Neural cell (in vitro differentiated cells): Measurements from ENCODE around the gene BRINP1. TPM values are rescaled to one million over a fixed set of nuclear protein-coding genes. Genes with fewer than 3 reads are reported as not detected.

Experiments
- H2AFZ ChIP-seq: fragments of 200-600, 300-800 bp; sonication (generic), shearing (Covaris generic); 2 replicates; pipeline ENCODE4 v1.6.0; 2014; ENCODE audit warnings: low read depth, mild to moderate bottlenecking, antibody characterized with exemption, low read length, moderate library complexity
- H3F3A ChIP-seq: fragments of 200-600 bp; shearing (Covaris generic); 2 replicates; pipeline ENCODE4 v1.6.1; 2016; ENCODE audit warnings: mild to moderate bottlenecking, moderate library complexity, mixed read lengths, antibody characterized with exemption, low read length; ENCODE audit not compliant: insufficient read depth, poor library complexity, severe bottlenecking
- H3K27ac ChIP-seq: fragments of 200-600, 300-800 bp; sonication (generic), shearing (Covaris generic); 2 replicates; pipeline ENCODE4 v1.5.1; 2014; ENCODE audit warnings: mild to moderate bottlenecking, low read length, moderate library complexity
- H3K27me3 ChIP-seq: fragments of 300-800, 200-600 bp; sonication (generic), shearing (Covaris generic); 2 replicates; pipeline ENCODE4 v1.6.0; 2014; ENCODE audit warnings: mild to moderate bottlenecking, low read depth, low read length, moderate library complexity; ENCODE audit not compliant: insufficient read depth
- H3K36me3 ChIP-seq: fragments of 300-800, 200-600 bp; sonication (generic), shearing (Covaris generic); 2 replicates; pipeline ENCODE4 v1.5.1; 2014; ENCODE audit warnings: mild to moderate bottlenecking, antibody characterized with exemption, low read length, moderate library complexity; ENCODE audit not compliant: insufficient read depth
- H3K4me2 ChIP-seq: fragments of 300-800, 200-600 bp; sonication (generic), shearing (Covaris generic); 2 replicates; pipeline ENCODE4 v1.6.0; 2014; ENCODE audit warnings: mild to moderate bottlenecking, low read length
- H3K4me3 ChIP-seq: fragments of 300-800, 200-600 bp; sonication (generic), shearing (Covaris generic); 2 replicates; pipeline ENCODE4 v1.5.1; 2014; ENCODE audit warnings: mild to moderate bottlenecking, low read length, moderate library complexity
- H3K79me2 ChIP-seq: fragments of 200-600 bp; shearing (Covaris generic); replicated peaks from 2 replicates; pipeline ENCODE4 v1.6.0; 2014; ENCODE audit warnings: mild to moderate bottlenecking, low read length, moderate library complexity; ENCODE audit not compliant: insufficient read depth
- H3K9ac ChIP-seq: fragments of 300-800, 200-600 bp; sonication (generic), shearing (Covaris generic); 2 replicates; pipeline ENCODE4 v1.6.1; 2016; ENCODE audit warnings: mild to moderate bottlenecking, low read length, mixed read lengths
- H3K9me2 ChIP-seq: fragments of 200-600 bp; shearing (Covaris generic); 2 replicates; pipeline ENCODE4 v1.6.1; 2016; ENCODE audit warnings: mild to moderate bottlenecking, low read length, mixed read lengths; ENCODE audit not compliant: insufficient read depth
- H3K9me3 ChIP-seq: fragments of 200-600, 300-800 bp; sonication (generic), shearing (Covaris generic); 2 replicates; pipeline ENCODE4 v1.6.1; 2016; ENCODE audit warnings: mild to moderate bottlenecking, mixed run types, low read length, moderate library complexity, mixed read lengths
- H4K20me1 ChIP-seq: fragments of 200-600 bp; shearing (Covaris generic); 2 replicates; pipeline ENCODE4 v1.6.1; 2016; ENCODE audit warnings: mild to moderate bottlenecking, mixed run types; ENCODE audit not compliant: insufficient read depth
- EP300 ChIP-seq: fragments of 450-650 bp; conservative IDR thresholded peaks from 2 replicates; pipeline ENCODE4 v1.6.1; 2014; ENCODE audit warnings: antibody characterized with exemption, mild to moderate bottlenecking, moderate library complexity; ENCODE audit not compliant: poor library complexity, severe bottlenecking
- EZH2 ChIP-seq: fragments of 200-600, 300-800 bp; shearing (Covaris generic), sonication (generic); IDR thresholded peaks from 2 replicates; pipeline ENCODE4 v1.6.1; 2014; ENCODE audit warnings: antibody characterized with exemption, low read length, borderline replicate concordance, mild to moderate bottlenecking; ENCODE audit not compliant: insufficient read depth, poor library complexity, severe bottlenecking
- MXI1 ChIP-seq: fragments of 450-650 bp; conservative IDR thresholded peaks from 2 replicates; pipeline ENCODE4 v1.6.1; 2014; ENCODE audit warnings: antibody characterized with exemption, mild to moderate bottlenecking; ENCODE audit not compliant: poor library complexity, severe bottlenecking
- POLR2AphosphoS5 ChIP-seq: IDR thresholded peaks from 2 replicates; pipeline ENCODE4 v1.6.1; 2012
- RAD21 ChIP-seq: fragments of 450-650 bp; conservative IDR thresholded peaks from 2 replicates; pipeline ENCODE4 v1.6.1; 2014; ENCODE audit warnings: antibody characterized with exemption, mild to moderate bottlenecking, moderate library complexity
- SMC3 ChIP-seq: fragments of 450-650 bp; conservative IDR thresholded peaks from 2 replicates; pipeline ENCODE4 v1.6.1; 2014; ENCODE audit warnings: antibody characterized with exemption, mild to moderate bottlenecking, moderate library complexity; ENCODE audit not compliant: poor library complexity
- TAF1 ChIP-seq: IDR thresholded peaks from 2 replicates; pipeline ENCODE4 v1.6.1; 2012; ENCODE audit warnings: low read depth
- polyA plus RNA-seq: library from polyadenylated mRNA; depleted of rRNA; stranded (reverse); fragments of >200 nt; gene quantifications from 2 replicates; pipeline ENCODE4 v1.2.3, GENCODE V29; 2014
- TF ChIP-seq, protein P1 (sequence below): IDR thresholded peaks from 2 replicates; pipeline ENCODE4 v1.6.1; 2012; ENCODE audit warnings: borderline replicate concordance
- TF ChIP-seq, protein P2 (sequence below): fragments of 450-650 bp; IDR thresholded peaks from 2 replicates; pipeline ENCODE4 v1.5.1; 2014; ENCODE audit warnings: antibody characterized with exemption, mild to moderate bottlenecking, moderate library complexity; ENCODE audit not compliant: poor library complexity, severe bottlenecking

The BRINP1 gene
- polyA plus RNA-seq, 1 donor from 2014 or later, result 15.6 TPM

DNA sequence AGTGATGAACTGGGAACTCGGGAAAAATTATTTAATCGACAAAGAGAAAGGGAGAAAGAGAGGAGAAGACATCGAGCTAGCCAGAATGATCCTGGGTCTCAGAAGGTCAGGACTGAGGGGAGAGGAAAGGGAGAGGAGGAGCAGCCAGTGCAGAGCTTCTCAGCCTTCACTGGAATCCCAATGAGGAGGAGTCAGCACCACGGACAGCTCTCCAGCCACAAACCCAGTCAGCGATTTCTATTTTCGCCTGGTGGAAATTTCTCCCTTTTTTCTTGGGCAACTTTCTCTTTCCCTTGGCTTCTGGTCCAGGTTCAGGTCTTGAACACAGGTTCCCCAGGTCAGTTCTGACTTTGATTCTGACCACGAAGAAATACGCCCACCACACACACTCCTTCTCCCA lies 1.6 kb upstream of the BRINP1 start:
- Histone ChIP-seq H3K36me3 (no peaks in the 10 kb centered on the region), H3K4me2 (peak overlapping the region; percentile 74), H3K9me2 (no peaks in the 10 kb centered on the region), H3K4me3 (peak overlapping the region; percentile 80), H3F3A (no peaks in the 10 kb centered on the region), H4K20me1 (no peaks in the 10 kb centered on the region), H3K27ac (no peak overlapping the region), H3K27me3 (peaks cover 25% of the 10 kb centered on the region), H3K9ac (no peak overlapping the region), H3K9me3 (no peaks in the 10 kb centered on the region), H3K79me2 (no peaks in the 10 kb centered on the region), H2AFZ (no peak overlapping the region)
- TF ChIP-seq, protein P1, sequence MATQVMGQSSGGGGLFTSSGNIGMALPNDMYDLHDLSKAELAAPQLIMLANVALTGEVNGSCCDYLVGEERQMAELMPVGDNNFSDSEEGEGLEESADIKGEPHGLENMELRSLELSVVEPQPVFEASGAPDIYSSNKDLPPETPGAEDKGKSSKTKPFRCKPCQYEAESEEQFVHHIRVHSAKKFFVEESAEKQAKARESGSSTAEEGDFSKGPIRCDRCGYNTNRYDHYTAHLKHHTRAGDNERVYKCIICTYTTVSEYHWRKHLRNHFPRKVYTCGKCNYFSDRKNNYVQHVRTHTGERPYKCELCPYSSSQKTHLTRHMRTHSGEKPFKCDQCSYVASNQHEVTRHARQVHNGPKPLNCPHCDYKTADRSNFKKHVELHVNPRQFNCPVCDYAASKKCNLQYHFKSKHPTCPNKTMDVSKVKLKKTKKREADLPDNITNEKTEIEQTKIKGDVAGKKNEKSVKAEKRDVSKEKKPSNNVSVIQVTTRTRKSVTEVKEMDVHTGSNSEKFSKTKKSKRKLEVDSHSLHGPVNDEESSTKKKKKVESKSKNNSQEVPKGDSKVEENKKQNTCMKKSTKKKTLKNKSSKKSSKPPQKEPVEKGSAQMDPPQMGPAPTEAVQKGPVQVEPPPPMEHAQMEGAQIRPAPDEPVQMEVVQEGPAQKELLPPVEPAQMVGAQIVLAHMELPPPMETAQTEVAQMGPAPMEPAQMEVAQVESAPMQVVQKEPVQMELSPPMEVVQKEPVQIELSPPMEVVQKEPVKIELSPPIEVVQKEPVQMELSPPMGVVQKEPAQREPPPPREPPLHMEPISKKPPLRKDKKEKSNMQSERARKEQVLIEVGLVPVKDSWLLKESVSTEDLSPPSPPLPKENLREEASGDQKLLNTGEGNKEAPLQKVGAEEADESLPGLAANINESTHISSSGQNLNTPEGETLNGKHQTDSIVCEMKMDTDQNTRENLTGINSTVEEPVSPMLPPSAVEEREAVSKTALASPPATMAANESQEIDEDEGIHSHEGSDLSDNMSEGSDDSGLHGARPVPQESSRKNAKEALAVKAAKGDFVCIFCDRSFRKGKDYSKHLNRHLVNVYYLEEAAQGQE, result peak; percentile 77
- TF ChIP-seq POLR2AphosphoS5 (no peak), MXI1 (no peak)

DNA sequence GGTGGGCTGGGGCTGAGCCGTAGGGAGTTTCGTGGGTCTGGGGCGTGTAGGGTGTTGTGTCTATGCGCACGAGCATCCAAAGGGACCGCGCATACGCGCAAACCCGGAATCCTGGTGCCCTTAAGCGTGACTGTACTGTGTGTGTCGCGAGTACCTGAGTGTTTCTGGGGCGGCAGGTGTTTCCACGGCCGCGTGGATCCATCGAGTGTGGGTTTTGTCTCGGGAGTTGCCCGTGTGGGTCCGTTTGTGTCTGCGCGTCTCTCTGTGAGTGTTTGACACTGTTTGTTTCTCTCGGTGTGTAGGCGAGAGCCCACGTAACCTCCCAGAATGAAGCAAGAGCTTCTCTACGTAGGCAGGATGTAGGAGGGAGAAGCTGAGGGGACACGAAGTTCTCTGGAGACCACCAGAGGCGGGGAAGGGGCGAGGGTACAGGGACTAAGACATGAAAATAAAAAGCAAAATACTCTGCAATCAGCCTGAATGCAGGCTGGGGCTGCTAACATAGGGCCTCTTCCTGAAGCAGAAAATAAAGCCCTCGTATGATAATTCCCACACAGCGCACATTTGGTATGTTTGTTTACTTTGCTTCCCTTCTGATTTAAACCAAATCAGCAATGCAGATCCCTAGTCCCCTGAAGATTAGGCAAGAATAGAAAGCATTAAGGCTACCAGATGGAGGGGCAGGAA lies 588 bp upstream of the BRINP1 start:
- H4K20me1 ChIP-seq, result no peaks in the 10 kb centered on the region
- H3K4me3 ChIP-seq, result peak overlapping the region; percentile 80
- peaks cover 25% of the 10 kb centered on the region for H3K27me3 ChIP-seq
- peak overlapping the region; percentile 53 for H2AFZ ChIP-seq
- H3K9ac ChIP-seq, result peak overlapping the region; percentile 73
- H3K36me3 ChIP-seq, result no peaks in the 10 kb centered on the region
- H3F3A ChIP-seq, result no peaks in the 10 kb centered on the region
- H3K9me2 ChIP-seq, result no peaks in the 10 kb centered on the region
- H3K27ac ChIP-seq, result peak overlapping the region; percentile 45
- H3K4me2 ChIP-seq, result peak overlapping the region; percentile 74
- no peaks in the 10 kb centered on the region for H3K79me2 ChIP-seq
- no peaks in the 10 kb centered on the region for H3K9me3 ChIP-seq
- TF ChIP-seq, protein P1, result no peak
- TF ChIP-seq EP300 (no peak), EZH2 (no peak), RAD21 (peak; percentile 41), TAF1 (no peak), MXI1 (peak; percentile 29), POLR2AphosphoS5 (peak; percentile 6), SMC3 (peak; percentile 29)
- TF ChIP-seq, protein P2, sequence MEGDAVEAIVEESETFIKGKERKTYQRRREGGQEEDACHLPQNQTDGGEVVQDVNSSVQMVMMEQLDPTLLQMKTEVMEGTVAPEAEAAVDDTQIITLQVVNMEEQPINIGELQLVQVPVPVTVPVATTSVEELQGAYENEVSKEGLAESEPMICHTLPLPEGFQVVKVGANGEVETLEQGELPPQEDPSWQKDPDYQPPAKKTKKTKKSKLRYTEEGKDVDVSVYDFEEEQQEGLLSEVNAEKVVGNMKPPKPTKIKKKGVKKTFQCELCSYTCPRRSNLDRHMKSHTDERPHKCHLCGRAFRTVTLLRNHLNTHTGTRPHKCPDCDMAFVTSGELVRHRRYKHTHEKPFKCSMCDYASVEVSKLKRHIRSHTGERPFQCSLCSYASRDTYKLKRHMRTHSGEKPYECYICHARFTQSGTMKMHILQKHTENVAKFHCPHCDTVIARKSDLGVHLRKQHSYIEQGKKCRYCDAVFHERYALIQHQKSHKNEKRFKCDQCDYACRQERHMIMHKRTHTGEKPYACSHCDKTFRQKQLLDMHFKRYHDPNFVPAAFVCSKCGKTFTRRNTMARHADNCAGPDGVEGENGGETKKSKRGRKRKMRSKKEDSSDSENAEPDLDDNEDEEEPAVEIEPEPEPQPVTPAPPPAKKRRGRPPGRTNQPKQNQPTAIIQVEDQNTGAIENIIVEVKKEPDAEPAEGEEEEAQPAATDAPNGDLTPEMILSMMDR, result no peak
